HEK293 (cell line): Measurements from ENCODE around the gene REM2.

Source experiments
- CTCF ChIA-PET: fragments of 350-600 bp; formaldehyde crosslinking; extraction: SDS; loops from one replicate; lab custom pipeline; 2021; ENCODE audit warnings: antibody characterized with exemption; lab: Yijun Ruan, JAX
- POLR2A ChIA-PET: fragments of 300-600 bp; formaldehyde crosslinking; extraction: SDS; loops from one replicate; lab custom pipeline; 2020; ENCODE audit warnings: antibody characterized with exemption, inconsistent platforms; lab: Yijun Ruan, JAX
- H3K27ac ChIP-seq: fragments of 200-500 bp; sonication (Bioruptor generic); 2 replicates; pipeline ENCODE4 v1.5.1; 2014; ENCODE audit warnings: low read depth, low read length, control low read depth, inconsistent platforms; ENCODE audit errors: extremely low read depth
- H3K36me3 ChIP-seq, 2 experiments: fragments of 200-500 bp in 1 of 2; sonication (Bioruptor generic) in 1 of 2; 1 replicate in 1 of 2; 2 replicates in 1 of 2; pipeline ENCODE4 v1.5.1; 2014 to 2017; ENCODE audit warnings: inconsistent platforms in 2 of 2, low read length in 2 of 2; ENCODE audit not compliant: control insufficient read depth in 2 of 2, insufficient read depth in 1 of 2
- H3K4me1 ChIP-seq: fragments of 200-500 bp; sonication (Bioruptor generic); 2 replicates; pipeline ENCODE4 v1.5.1; 2014; ENCODE audit warnings: mild to moderate bottlenecking, low read length, inconsistent platforms; ENCODE audit not compliant: control insufficient read depth, insufficient read depth
- H3K4me3 ChIP-seq: 2 replicates; pipeline ENCODE4 v1.5.1; 2011; ENCODE audit warnings: low read depth, mild to moderate bottlenecking, control low read depth, low read length, moderate library complexity
- H3K9me3 ChIP-seq: fragments of 200-500 bp; sonication (Bioruptor generic); 2 replicates; pipeline ENCODE4 v1.5.1; 2014; ENCODE audit warnings: low read depth, low read length, inconsistent platforms; ENCODE audit not compliant: control insufficient read depth, insufficient read depth
- GFI1B ChIP-seq: fragments of 450-650 bp; formaldehyde crosslinking; IDR thresholded peaks from 2 replicates; pipeline ENCODE4 v1.5.1; 2016; ENCODE audit warnings: missing biosample characterization, missing genetic modification characterization
- SP7 ChIP-seq: fragments of 450-650 bp; formaldehyde crosslinking; IDR thresholded peaks from 2 replicates; pipeline ENCODE4 v1.5.1; 2016; ENCODE audit warnings: missing biosample characterization, missing genetic modification characterization
- TRIM28 ChIP-seq: IDR thresholded peaks from 2 replicates; pipeline ENCODE4 v1.6.1; 2011; ENCODE audit warnings: low read length, control low read depth, borderline replicate concordance
- ZBTB11 ChIP-seq: fragments of 450-650 bp; formaldehyde crosslinking; conservative IDR thresholded peaks from 2 replicates; pipeline ENCODE4 v1.5.1; 2016; ENCODE audit warnings: low read depth, missing biosample characterization, missing genetic modification characterization
- ZNF121 ChIP-seq: fragments of 450-650 bp; formaldehyde crosslinking; IDR thresholded peaks from 2 replicates; pipeline ENCODE4 v1.5.1; 2016; ENCODE audit warnings: missing biosample characterization, missing genetic modification characterization
- ZNF214 ChIP-seq: fragments of 450-650 bp; formaldehyde crosslinking; IDR thresholded peaks from 2 replicates; pipeline ENCODE4 v1.5.1; 2017; ENCODE audit warnings: missing biosample characterization, mild to moderate bottlenecking, missing genetic modification characterization, borderline replicate concordance
- ZNF335 ChIP-seq: fragments of 450-650 bp; formaldehyde crosslinking; conservative IDR thresholded peaks from 2 replicates; pipeline ENCODE4 v1.5.1; 2016; ENCODE audit warnings: missing biosample characterization, missing genetic modification characterization
- ZNF530 ChIP-seq: fragments of 450-650 bp; formaldehyde crosslinking; IDR thresholded peaks from 2 replicates; pipeline ENCODE4 v1.5.1; 2016; ENCODE audit warnings: low read depth, missing biosample characterization, missing genetic modification characterization
- ZNF561 ChIP-seq: fragments of 450-650 bp; IDR thresholded peaks from 2 replicates; pipeline ENCODE4 v1.5.1; 2018; ENCODE audit warnings: missing biosample characterization, missing genetic modification characterization, borderline replicate concordance
- ZNF664 ChIP-seq: fragments of 450-650 bp; formaldehyde crosslinking; IDR thresholded peaks from 2 replicates; pipeline ENCODE4 v1.5.1; 2016; ENCODE audit warnings: missing biosample characterization, missing genetic modification characterization
- ZNF768 ChIP-seq: fragments of 450-650 bp; formaldehyde crosslinking; IDR thresholded peaks from 2 replicates; pipeline ENCODE4 v1.5.1; 2018; ENCODE audit warnings: missing biosample characterization, mild to moderate bottlenecking, missing genetic modification characterization
- TF ChIP-seq, protein P1 (sequence below): fragments of 450-650 bp; formaldehyde crosslinking; conservative IDR thresholded peaks from 2 replicates; pipeline ENCODE4 v1.5.1; 2016; ENCODE audit warnings: low read depth, missing biosample characterization, missing genetic modification characterization

REM2 gene

GRCh38 chr14:22865424-22866405 lies 17.3 kb upstream of the REM2 start (continued):
- TF ChIP-seq ZNF335 (tag by site-specific recombination), result peak; percentile 23
- no peak for TF ChIP-seq ZNF214 (tag by site-specific recombination)
- TF ChIP-seq, all 188 proteins: peak for 9

DNA sequence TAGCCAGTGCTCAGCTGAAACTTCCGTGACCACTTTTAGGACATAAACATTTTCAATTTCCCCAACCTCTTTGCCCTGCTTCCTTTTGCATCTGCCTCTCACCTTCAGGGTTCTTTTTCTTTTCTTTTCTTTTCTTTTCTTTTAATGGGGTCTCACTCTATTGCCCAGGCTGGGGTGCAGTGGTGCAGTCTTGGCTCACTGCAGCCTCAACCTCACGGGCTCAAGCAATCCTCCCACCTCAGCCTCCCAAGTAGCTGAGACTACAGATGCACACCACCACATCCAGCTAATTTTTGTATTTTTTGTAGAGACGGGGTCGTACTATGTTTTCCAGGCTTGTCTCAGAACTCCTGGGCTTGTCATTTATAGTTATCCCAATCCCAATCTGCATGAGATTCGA lies 16.1 kb upstream of the REM2 start:
- CTCF ChIA-PET, result interaction anchor here (0.6 to 1.6 kb wide), 6 partner anchors 14 to 320 kb away, joined by 3 to 5 read pairs (median 4); partner anchors contain the start of gene REM2
- H3K4me1 ChIP-seq, result peaks cover 6% of the 10 kb centered on the region
- no peak for TF ChIP-seq ZNF561 (tag by site-specific recombination)
- peak; percentile 57; the same call in 1 of the 2 replicates for TF ChIP-seq ZNF121 (tag by site-specific recombination)
- no peaks in the 10 kb centered on the region for H3K36me3 ChIP-seq
- H3K27ac ChIP-seq, result no peak overlapping the region
- H3K9me3 ChIP-seq, result no peaks in the 10 kb centered on the region
- POLR2A ChIA-PET, result no interaction called here
- no peak overlapping the region for H3K4me3 ChIP-seq

DNA sequence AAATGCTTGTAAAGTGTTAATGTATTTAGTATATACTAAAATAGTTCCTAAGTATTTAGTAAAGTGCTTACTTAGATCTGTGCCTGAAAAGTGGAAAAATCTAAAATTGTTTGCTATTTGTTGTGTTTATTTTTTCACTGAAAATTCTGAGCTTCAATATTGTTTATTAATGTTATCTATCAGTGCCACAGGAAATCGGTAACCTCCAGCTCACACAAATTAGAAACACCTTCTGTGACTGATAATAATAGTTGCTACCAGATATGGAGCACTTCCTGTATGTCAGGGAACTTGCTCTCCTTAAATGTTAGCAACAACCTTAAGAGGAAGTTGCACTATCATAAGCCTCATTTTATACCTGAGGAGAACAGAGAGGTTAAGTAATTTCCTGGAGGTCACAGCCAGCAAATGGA lies 12.2 kb upstream of the REM2 start:
- ChIA-PET CTCF (interaction anchor here (0.6 to 4.5 kb wide), 9 partner anchors 9 to 1855 kb away, joined by 3 to 55 read pairs (median 4); partner anchors contain the start of gene REM2), POLR2A (interaction anchor here (0.6 to 1.8 kb wide), 7 partner anchors 8 to 104 kb away, joined by 3 to 7 read pairs (median 4); partner anchors contain the start of genes OXA1L and REM2)
- Histone ChIP-seq H3K4me1 (peaks cover 9% of the 10 kb centered on the region), H3K4me3 (peak overlapping the region; percentile 15), H3K36me3 (peaks cover 0 to 20% of the 10 kb centered on the region in 2 experiments; a peak in 1 of 3 replicates), H3K9me3 (no peaks in the 10 kb centered on the region), H3K27ac (peak overlapping the region; percentile 87)
- no peak for TF ChIP-seq ZNF530 (tag by site-specific recombination)
- TF ChIP-seq GFI1B (tag by site-specific recombination), result no peak
- 0 out of 2 replicates have a peak, but pooled peaks have one; percentile 23 for TF ChIP-seq TRIM28
- peak; percentile 51; the same call in 1 of the 2 replicates for TF ChIP-seq ZBTB11 (tag by site-specific recombination)
- TF ChIP-seq ZNF768, result 0 out of 2 replicates have a peak, but pooled peaks have one; percentile 88
- no peak for TF ChIP-seq SP7
- TF ChIP-seq, protein P1, sequence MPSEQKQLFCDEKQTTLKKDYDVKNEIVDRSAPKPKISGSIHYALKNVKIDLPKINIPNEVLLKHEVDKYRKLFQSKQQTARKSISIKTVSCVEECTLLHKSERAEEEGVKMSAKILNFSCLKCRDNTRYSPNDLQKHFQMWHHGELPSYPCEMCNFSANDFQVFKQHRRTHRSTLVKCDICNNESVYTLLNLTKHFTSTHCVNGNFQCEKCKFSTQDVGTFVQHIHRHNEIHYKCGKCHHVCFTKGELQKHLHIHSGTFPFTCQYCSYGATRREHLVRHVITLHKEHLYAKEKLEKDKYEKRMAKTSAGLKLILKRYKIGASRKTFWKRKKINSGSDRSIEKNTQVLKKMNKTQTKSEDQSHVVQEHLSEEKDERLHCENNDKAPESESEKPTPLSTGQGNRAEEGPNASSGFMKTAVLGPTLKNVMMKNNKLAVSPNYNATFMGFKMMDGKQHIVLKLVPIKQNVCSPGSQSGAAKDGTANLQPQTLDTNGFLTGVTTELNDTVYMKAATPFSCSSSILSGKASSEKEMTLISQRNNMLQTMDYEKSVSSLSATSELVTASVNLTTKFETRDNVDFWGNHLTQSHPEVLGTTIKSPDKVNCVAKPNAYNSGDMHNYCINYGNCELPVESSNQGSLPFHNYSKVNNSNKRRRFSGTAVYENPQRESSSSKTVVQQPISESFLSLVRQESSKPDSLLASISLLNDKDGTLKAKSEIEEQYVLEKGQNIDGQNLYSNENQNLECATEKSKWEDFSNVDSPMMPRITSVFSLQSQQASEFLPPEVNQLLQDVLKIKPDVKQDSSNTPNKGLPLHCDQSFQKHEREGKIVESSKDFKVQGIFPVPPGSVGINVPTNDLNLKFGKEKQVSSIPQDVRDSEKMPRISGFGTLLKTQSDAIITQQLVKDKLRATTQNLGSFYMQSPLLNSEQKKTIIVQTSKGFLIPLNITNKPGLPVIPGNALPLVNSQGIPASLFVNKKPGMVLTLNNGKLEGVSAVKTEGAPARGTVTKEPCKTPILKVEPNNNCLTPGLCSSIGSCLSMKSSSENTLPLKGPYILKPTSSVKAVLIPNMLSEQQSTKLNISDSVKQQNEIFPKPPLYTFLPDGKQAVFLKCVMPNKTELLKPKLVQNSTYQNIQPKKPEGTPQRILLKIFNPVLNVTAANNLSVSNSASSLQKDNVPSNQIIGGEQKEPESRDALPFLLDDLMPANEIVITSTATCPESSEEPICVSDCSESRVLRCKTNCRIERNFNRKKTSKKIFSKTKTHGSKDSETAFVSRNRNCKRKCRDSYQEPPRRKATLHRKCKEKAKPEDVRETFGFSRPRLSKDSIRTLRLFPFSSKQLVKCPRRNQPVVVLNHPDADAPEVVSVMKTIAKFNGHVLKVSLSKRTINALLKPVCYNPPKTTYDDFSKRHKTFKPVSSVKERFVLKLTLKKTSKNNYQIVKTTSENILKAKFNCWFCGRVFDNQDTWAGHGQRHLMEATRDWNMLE (tag by site-specific recombination), result peak; percentile 11; the same call in 1 of the 2 replicates
- TF ChIP-seq ZNF664, result peak; percentile 99
